ENCODE data around the gene MAP1LC3B.

MAP1LC3B gene

GRCh38 chr16:87409153-87409552 lies 17.0 kb downstream of the MAP1LC3B start:
- DNase-seq = no peak

- DNase-seq = no peak
These were observed 17.6 kb downstream of the MAP1LC3B start for GRCh38 chr16:87409781-87410180.

GRCh38 chr16:87410530-87410929 lies 18.4 kb downstream of the MAP1LC3B start:
- no peak for DNase-seq

- no peak for DNase-seq
These were observed 18.8 kb downstream of the MAP1LC3B start for GRCh38 chr16:87410968-87411367.

GRCh38 chr16:87411375-87412271 lies 19.5 kb downstream of the MAP1LC3B start:
- peak in 13 of 56 donors; percentile 10 to 65 (median 29) for DNase-seq

GRCh38 chr16:87412371-87412995 lies 20.3 kb downstream of the MAP1LC3B start:
- DNase-seq = peak in 2 of 56 donors; percentile 34 to 65

GRCh38 chr16:87412996-87413421 lies 20.9 kb downstream of the MAP1LC3B start:
- DNase-seq = no peak

GRCh38 chr16:87414251-87414680 lies 22.1 kb downstream of the MAP1LC3B start:
- no peak for DNase-seq

GRCh38 chr16:87415441-87415840 lies 23.3 kb downstream of the MAP1LC3B start:
- DNase-seq = no peak

- peak in 5 of 56 donors; percentile 7 to 58 (median 47) for DNase-seq
These were observed 24.8 kb downstream of the MAP1LC3B start for GRCh38 chr16:87416826-87417527.

- no peak for DNase-seq
These were observed 25.4 kb downstream of the MAP1LC3B start for GRCh38 chr16:87417528-87417910.

GRCh38 chr16:87418216-87418615 lies 26.1 kb downstream of the MAP1LC3B start:
- DNase-seq = no peak

GRCh38 chr16:87418644-87419043 lies 26.5 kb downstream of the MAP1LC3B start:
- no peak for DNase-seq

GRCh38 chr16:87420026-87421002 lies 28.2 kb downstream of the MAP1LC3B start:
- no peak for DNase-seq

- no peak for DNase-seq
These were observed 29.1 kb downstream of the MAP1LC3B start for GRCh38 chr16:87421003-87421912.

- no peak for DNase-seq
These were observed 30.0 kb downstream of the MAP1LC3B start for GRCh38 chr16:87422106-87422505.

GRCh38 chr16:87423429-87423828 lies 31.3 kb downstream of the MAP1LC3B start:
- no peak for DNase-seq

GRCh38 chr16:87424266-87424665 lies 32.1 kb downstream of the MAP1LC3B start:
- no peak for DNase-seq

- DNase-seq = no peak
These were observed 33.8 kb downstream of the MAP1LC3B start for GRCh38 chr16:87425941-87426340.
